K562 (cell line): Measurements from ENCODE around the gene ZNF41. TPM values are rescaled to one million over a fixed set of nuclear protein-coding genes. Genes with fewer than 3 reads are reported as not detected.

Experiments used
- ATAC-seq: fragments of 200-7000 bp; cut with Tn5 transposase; 3 replicates; pipeline ENCODE4 v1.9.1; 2020; ENCODE audit warnings: moderate library complexity
- BruUV-seq: library from RNA; stranded (reverse); fragments of 400-500 nt; replicated peaks from 2 replicates; lab custom pipeline; 2021; lab: Mats Ljungman, UMichigan
- CTCF ChIA-PET: fragments of 300-600 bp; formaldehyde crosslinking; extraction: SDS; loops from one replicate; lab custom pipeline; 2021; ENCODE audit warnings: low intra/inter-chr PET ratio; lab: Yijun Ruan, JAX
- POLR2A ChIA-PET: fragments of 300-600, 350-650 bp; sonication (Branson Sonifier 250); formaldehyde crosslinking; extraction: SDS; loops from one replicate; lab custom pipeline; 2021; ENCODE audit warnings: antibody characterized with exemption, inconsistent platforms; lab: Yijun Ruan, JAX
- DNase-seq, 4 experiments: peaks; one replicate each; pipeline versions ENCODE4 v3.0.0 to v3.0.0-alpha.2; 2011 to 2018; ENCODE audit warnings: low spot score in 3 of 4, mixed read lengths in 3 of 4; ENCODE audit errors: extremely low read depth in 1 of 4
- FAIRE-seq: peaks from 2 replicates; lab custom pipeline; 2011; peaks lifted over from hg19 to GRCh38; lab: Jason Lieb, UNC
- H2AFZ ChIP-seq: 2 replicates; pipeline ENCODE4 v1.6.0; 2011; ENCODE audit warnings: low read depth, low read length, control low read depth, inconsistent platforms
- H3K27ac ChIP-seq: fragments of 200-600 bp; 3 replicates; pipeline ENCODE4 v1.8.0; 2011; ENCODE audit warnings: low read depth, mild to moderate bottlenecking, control low read depth, inconsistent platforms, low read length, moderate library complexity, mixed read lengths; ENCODE audit errors: extremely low read depth
- H3K27me3 ChIP-seq, 2 experiments: fragments of 300-600 bp in 1 of 2; 2 replicates in 1 of 2; 3 replicates in 1 of 2; pipeline versions ENCODE4 v1.6.0 to v1.8.0; 2011; ENCODE audit warnings: inconsistent platforms in 2 of 2, low read length in 2 of 2, mild to moderate bottlenecking in 1 of 2, mixed read lengths in 1 of 2, moderate library complexity in 1 of 2; ENCODE audit not compliant: control insufficient read depth in 2 of 2, insufficient read depth in 2 of 2
- H3K36me3 ChIP-seq: fragments of 300-600 bp; 3 replicates; pipeline ENCODE4 v1.8.0; 2011; ENCODE audit warnings: mild to moderate bottlenecking, low read length, inconsistent platforms; ENCODE audit not compliant: control insufficient read depth, insufficient read depth
- H3K4me1 ChIP-seq, 2 experiments: fragments of 200-600 bp in 1 of 2; replicated peaks in 1 of 2; 2 replicates in 1 of 2; 3 replicates in 1 of 2; pipeline versions ENCODE4 v1.5.1 to v1.8.0; 2011; ENCODE audit warnings: inconsistent platforms in 2 of 2, low read length in 2 of 2, mild to moderate bottlenecking in 1 of 2, mixed read lengths in 1 of 2, moderate library complexity in 1 of 2; ENCODE audit not compliant: control insufficient read depth in 2 of 2, insufficient read depth in 2 of 2
- H3K4me2 ChIP-seq: 2 replicates; pipeline ENCODE4 v1.6.1; 2011; ENCODE audit warnings: low read length, control low read depth, inconsistent platforms, mixed read lengths; ENCODE audit not compliant: insufficient read depth
- H3K4me3 ChIP-seq: fragments of 200-600 bp; sonication (generic), shearing (Covaris generic); 2 replicates; pipeline ENCODE4 v1.5.1; 2016; ENCODE audit warnings: control low read depth, inconsistent platforms
- H3K79me2 ChIP-seq: fragments of 200-600 bp; 3 replicates; pipeline ENCODE4 v1.8.0; 2011; ENCODE audit warnings: low read length, inconsistent platforms; ENCODE audit not compliant: control insufficient read depth, insufficient read depth
- H3K9ac ChIP-seq, 2 experiments: 2 replicates each; pipeline versions ENCODE4 v1.6.0 to v1.6.1; 2011; ENCODE audit warnings: low read depth in 2 of 2, low read length in 2 of 2, control low read depth in 1 of 2, inconsistent platforms in 1 of 2, mild to moderate bottlenecking in 1 of 2, mixed read lengths in 1 of 2; ENCODE audit not compliant: insufficient read depth in 1 of 2
- H3K9me1 ChIP-seq: one replicate; pipeline ENCODE4 v1.6.0; 2011; ENCODE audit warnings: inconsistent platforms, mild to moderate bottlenecking, low read length, moderate library complexity; ENCODE audit not compliant: control insufficient read depth, insufficient read depth
- H3K9me3 ChIP-seq: replicated peaks from 2 replicates; pipeline ENCODE4 v1.5.1; 2011; ENCODE audit warnings: low read depth, low read length, inconsistent platforms; ENCODE audit not compliant: control insufficient read depth, insufficient read depth
- H4K20me1 ChIP-seq: replicated peaks from 2 replicates; pipeline ENCODE4 v1.6.1; 2011; ENCODE audit warnings: low read length, inconsistent platforms, mixed read lengths; ENCODE audit not compliant: control insufficient read depth, insufficient read depth
- ELK3 ChIP-seq: fragments of 450-650 bp; formaldehyde crosslinking; IDR thresholded peaks from 2 replicates; pipeline ENCODE4 v1.4.0; 2020; ENCODE audit warnings: mild to moderate bottlenecking
- KHSRP ChIP-seq: fragments of 450-650 bp; IDR thresholded peaks from 2 replicates; pipeline ENCODE4 v1.6.1; 2017
- MAFF ChIP-seq: IDR thresholded peaks from 2 replicates; pipeline ENCODE4 v1.6.1; 2012; ENCODE audit warnings: low read length, improper control_type of control experiment
- NCOA4 ChIP-seq: fragments of 450-650 bp; IDR thresholded peaks from 2 replicates; pipeline ENCODE4 v1.6.1; 2018; ENCODE audit warnings: mild to moderate bottlenecking; ENCODE audit not compliant: partially characterized antibody
- NCOA6 ChIP-seq: fragments of 450-650 bp; IDR thresholded peaks from 2 replicates; pipeline ENCODE4 v1.6.1; 2017; ENCODE audit warnings: mild to moderate bottlenecking
- SRSF1 ChIP-seq: fragments of 200-400 bp; formaldehyde crosslinking; IDR thresholded peaks from 2 replicates; pipeline ENCODE4 v1.6.1; 2017; ENCODE audit warnings: mild to moderate bottlenecking, low read depth, low read length, moderate library complexity
- THRAP3 ChIP-seq: fragments of 450-650 bp; IDR thresholded peaks from 2 replicates; pipeline ENCODE4 v1.6.1; 2016; ENCODE audit warnings: mild to moderate bottlenecking, inconsistent platforms, borderline replicate concordance
- XRCC3 ChIP-seq: fragments of 450-650 bp; IDR thresholded peaks from 2 replicates; pipeline ENCODE4 v1.6.1; 2017; ENCODE audit warnings: mild to moderate bottlenecking, moderate library complexity
- ZBTB40 ChIP-seq, 2 experiments: fragments of 450-650 bp in 1 of 2; sonication (generic) in 1 of 2; formaldehyde crosslinking in 1 of 2; IDR thresholded peaks; 2 replicates each; pipeline versions ENCODE4 v1.7.1 to v1.9.0; 2016 to 2022; ENCODE audit warnings: inconsistent platforms in 1 of 2, mild to moderate bottlenecking in 1 of 2, missing genetic modification reagents in 1 of 2
- ZNF217 ChIP-seq: sonication (generic); formaldehyde crosslinking; IDR thresholded peaks from 2 replicates; pipeline ENCODE4 v1.8.0; 2022; ENCODE audit warnings: mild to moderate bottlenecking, missing genetic modification reagents
- WGBS: fragments of 100-300 bp; shearing (Covaris generic); methylation state at CpG from one replicate; pipeline ENCODE4 v1.1.6; 2016; ENCODE audit warnings: low coverage, mixed read lengths; ENCODE audit not compliant: insufficient coverage; ENCODE audit errors: missing lambda C conversion rate; 5-methylcytosine and 5-hydroxymethylcytosine counted together
- in situ Hi-C: fragments of 300-500 bp; cut with MboI; formaldehyde crosslinking; loops from 4 replicates; pipeline ENCODE4 v1.15.0; 2018; ENCODE audit warnings: inconsistent platforms, mixed read lengths
- intact Hi-C: fragments of 100-400 bp; cut with micrococcal nuclease; formaldehyde crosslinking; loops from 2 replicates; pipeline ENCODE4 v1.14.2; 2022
- polyA plus RNA-seq, 8 experiments: library from polyadenylated mRNA; depleted of rRNA in 4 of 8; stranded (reverse) in 5 of 8; unstranded in 3 of 8; fragments of >200 nt; fragmentation: Nextera tagmentation in 2 of 8; fragmentation: Illumina TruSeq in 1 of 8; extraction: Ambion mirVana in 2 of 8; extraction: Trizol in 1 of 8; gene quantifications; 2 replicates each; pipeline versions ENCODE4 v1.2.1 to v1.2.3, GENCODE V29; 2011 to 2014; ENCODE audit warnings: inconsistent platforms in 1 of 8, missing spikeins in 1 of 8
- total RNA-seq, 7 experiments: library from RNA; depleted of rRNA in 6 of 7; stranded (reverse); fragments of >200 nt in 6 of 7; fragmentation: Illumina TruSeq in 2 of 7; extraction: Trizol in 2 of 7; gene quantifications; 2 replicates each; pipeline versions ENCODE4 v1.2.1 to v1.2.3, GENCODE V29; 2011 to 2021; ENCODE audit warnings: low replicate concordance in 1 of 7

The ZNF41 gene
- total and polyA plus RNA-seq, 9 of the 15 experiments (the other 6 are each of a cell fraction or from before 2014, with no cell fraction given) = 0.53 to 8.6 (median 6.6) TPM

GRCh38 chrX:47489507-47490275 is 6.7 kb upstream of the ZNF41 start:
- H3K4me1 ChIP-seq = peaks cover 0 to 2% of the 10 kb centered on the region in 2 experiments; a peak in 1 of 5 replicates
- no peak overlapping the region for H2AFZ ChIP-seq
- no peaks in the 10 kb centered on the region for H4K20me1 ChIP-seq
- in situ Hi-C loops (no loop called here), intact Hi-C loops (no loop called here)
- DNase-seq (no peak), FAIRE-seq (no peak), ATAC-seq (no peak)
- BruUV-seq = no TSS peak
- H3K79me2 ChIP-seq = no peaks in the 10 kb centered on the region
- POLR2A ChIA-PET = interaction anchor here (0.6 to 1.3 kb wide), 2 partner anchors 9 to 66 kb away, joined by 3 to 5 read pairs; no protein-coding TSS in a partner anchor
- no peak overlapping the region for H3K9ac ChIP-seq
- no peak overlapping the region for H3K4me3 ChIP-seq
- no peaks in the 10 kb centered on the region for H3K27me3 ChIP-seq
- CTCF ChIA-PET = no interaction called here
- H3K27ac ChIP-seq = no peak overlapping the region
- no peaks in the 10 kb centered on the region for H3K36me3 ChIP-seq
- 62% methylated on average over 6 of the region's 6 CpGs for WGBS
- H3K9me1 ChIP-seq = no peaks in the 10 kb centered on the region
- no peaks in the 10 kb centered on the region for H3K9me3 ChIP-seq
- no peak overlapping the region for H3K4me2 ChIP-seq
- TF ChIP-seq NCOA6 (no peak), SRSF1 (no peak), ZNF217 (CRISPR knock-in tag) (no peak), XRCC3 (no peak), MAFF (no peak), KHSRP (no peak), ELK3 (CRISPR knock-in tag) (no peak), NCOA4 (no peak), THRAP3 (no peak), ZBTB40 (IDR thresholded peaks at IDR 0.05) (no peak), ZBTB40 (CRISPR knock-in tag; IDR thresholded peaks at IDR 0.05) (no peak)
